HepG2 (cell line): ENCODE measurements around the gene TAF1C. TPM values are rescaled to one million over a fixed set of nuclear protein-coding genes. Genes with fewer than 3 reads are reported as not detected.

Experiments
- ATAC-seq: fragments of 200-7000 bp; cut with Tn5 transposase; 3 replicates; pipeline ENCODE4 v1.9.1; 2020; ENCODE audit warnings: mild to moderate bottlenecking, moderate library complexity
- BruUV-seq: library from RNA; stranded (reverse); fragments of 400-500 nt; replicated peaks from 2 replicates; lab custom pipeline; 2021; lab: Mats Ljungman, UMichigan
- CTCF ChIA-PET: fragments of 300-600 bp; formaldehyde crosslinking; extraction: SDS; loops from one replicate; lab custom pipeline; 2021; ENCODE audit warnings: low total read pairs, inconsistent platforms, low intra/inter-chr PET ratio; lab: Yijun Ruan, JAX
- POLR2A ChIA-PET: fragments of 350-600 bp; sonication (Branson Sonifier 250); formaldehyde crosslinking; loops from one replicate; lab custom pipeline; 2020; ENCODE audit warnings: antibody characterized with exemption, inconsistent platforms; lab: Yijun Ruan, JAX
- DNase-seq: peaks from one replicate; pipeline ENCODE4 v3.0.0-alpha.2; 2015; ENCODE audit warnings: low spot score
- FAIRE-seq: peaks from 3 replicates; lab custom pipeline; 2011; peaks lifted over from hg19 to GRCh38; lab: Jason Lieb, UNC
- H2AFZ ChIP-seq: one replicate; pipeline ENCODE4 v1.6.1; 2011; ENCODE audit warnings: low read length, inconsistent platforms
- H3K27ac ChIP-seq: fragments of 300-600 bp; 3 replicates; pipeline ENCODE4 v1.8.0; 2011; ENCODE audit warnings: mixed run types, mild to moderate bottlenecking, mixed read lengths, low read length, inconsistent platforms; ENCODE audit not compliant: insufficient read depth; ENCODE audit errors: extremely low read length
- H3K27me3 ChIP-seq, 2 experiments: fragments of 200-600 bp in 1 of 2; 2 replicates in 1 of 2; 3 replicates in 1 of 2; pipeline versions ENCODE4 v1.6.0 to v1.8.0; 2011; ENCODE audit warnings: low read length in 2 of 2, mild to moderate bottlenecking in 2 of 2, moderate library complexity in 2 of 2, inconsistent platforms in 1 of 2; ENCODE audit not compliant: insufficient read depth in 2 of 2, control insufficient read depth in 1 of 2
- H3K36me3 ChIP-seq, 2 experiments: fragments of 200-600 bp in 1 of 2; replicated peaks in 1 of 2; 2 replicates in 1 of 2; 3 replicates in 1 of 2; pipeline versions ENCODE4 v1.5.1 to v1.8.0; 2011; ENCODE audit warnings: low read length in 2 of 2, inconsistent platforms in 1 of 2; ENCODE audit not compliant: insufficient read depth in 2 of 2, control insufficient read depth in 1 of 2
- H3K4me1 ChIP-seq: 2 replicates; pipeline ENCODE4 v1.5.1; 2012; ENCODE audit warnings: low read length, inconsistent platforms; ENCODE audit not compliant: insufficient read depth
- H3K4me2 ChIP-seq: 2 replicates; pipeline ENCODE4 v1.6.0; 2011; ENCODE audit warnings: low read depth, low read length, inconsistent platforms
- H3K4me3 ChIP-seq, 3 experiments: fragments of 200-600 bp in 1 of 3; sonication (generic), shearing (Covaris generic) in 1 of 3; replicated peaks in 1 of 3; 2 replicates each; pipeline ENCODE4 v1.5.1; 2011 to 2016; ENCODE audit warnings: low read length in 3 of 3, inconsistent platforms in 2 of 3, low read depth in 2 of 3, mild to moderate bottlenecking in 2 of 3, control low read depth in 1 of 3, mixed read lengths in 1 of 3; ENCODE audit not compliant: insufficient read depth in 1 of 3
- H3K79me2 ChIP-seq: one replicate; pipeline ENCODE4 v1.6.1; 2011; ENCODE audit warnings: low read length, inconsistent platforms; ENCODE audit not compliant: insufficient read depth
- H3K9ac ChIP-seq: 2 replicates; pipeline ENCODE4 v1.6.0; 2011; ENCODE audit warnings: mild to moderate bottlenecking, low read depth, low read length, inconsistent platforms; ENCODE audit not compliant: insufficient read depth
- H3K9me3 ChIP-seq: 2 replicates; pipeline ENCODE4 v1.5.1; 2012; ENCODE audit warnings: mild to moderate bottlenecking, low read length
- H4K20me1 ChIP-seq: 2 replicates; pipeline ENCODE4 v1.6.0; 2011; ENCODE audit warnings: inconsistent platforms, mild to moderate bottlenecking, low read length, moderate library complexity; ENCODE audit not compliant: insufficient read depth
- EZH2 ChIP-seq: conservative IDR thresholded peaks from 2 replicates; pipeline ENCODE4 v1.6.1; 2012; ENCODE audit warnings: mild to moderate bottlenecking, low read depth, low read length, moderate library complexity
- HCFC1 ChIP-seq: fragments of 150-350 bp; IDR thresholded peaks from 2 replicates; pipeline ENCODE4 v1.6.1; 2014; ENCODE audit warnings: low read depth, low read length
- SATB2 ChIP-seq: sonication (generic); formaldehyde crosslinking; IDR thresholded peaks from 2 replicates; pipeline ENCODE4 v1.5.0; 2020; ENCODE audit warnings: missing genetic modification reagents
- SKI ChIP-seq: fragments of 450-650 bp; IDR thresholded peaks from one replicate; pipeline ENCODE4 v1.6.1; 2018; ENCODE audit warnings: mild to moderate bottlenecking; ENCODE audit not compliant: partially characterized antibody
- ZNF670 ChIP-seq: sonication (generic); formaldehyde crosslinking; IDR thresholded peaks from 2 replicates; pipeline ENCODE4 v1.8.0; 2022; ENCODE audit warnings: mild to moderate bottlenecking, missing genetic modification reagents, borderline replicate concordance
- WGBS: methylation state at CpG from one replicate; pipeline ENCODE4 v1.1.6; 2017; ENCODE audit warnings: low lambda C conversion rate; 5-methylcytosine and 5-hydroxymethylcytosine counted together
- in situ Hi-C: cut with HindIII; loops from 2 replicates; pipeline ENCODE4 v1.10.0; 2017; ENCODE audit warnings: low pct_unique_long_range_greater_than_20kb; ENCODE audit not compliant: extremely low pct_ligation_motif_present
- intact Hi-C: fragments of 100-400 bp; cut with micrococcal nuclease; formaldehyde crosslinking; loops from one replicate; pipeline ENCODE4 v1.10.0; 2022; ENCODE audit not compliant: unreplicated experiment
- polyA plus RNA-seq, 8 experiments: library from polyadenylated mRNA; depleted of rRNA in 3 of 8; stranded (reverse) in 7 of 8; unstranded in 1 of 8; fragments of >200 nt; fragmentation: Illumina TruSeq in 4 of 8; extraction: Trizol in 4 of 8; gene quantifications; 2 replicates each; pipeline versions ENCODE4 v1.2.1 to v1.2.3, GENCODE V29; 2011 to 2016; ENCODE audit warnings: low read depth in 4 of 8, missing spikeins in 1 of 8, mixed read lengths in 1 of 8; ENCODE audit not compliant: insufficient read depth in 1 of 8
- total RNA-seq, 5 experiments: library from RNA; depleted of rRNA; stranded (reverse); fragments of >200 nt; fragmentation: Illumina TruSeq; extraction: Trizol; gene quantifications; 2 replicates each; pipeline ENCODE4 v1.2.3, GENCODE V29; 2016; ENCODE audit warnings: low read depth in 1 of 5
- TF ChIP-seq, protein P1 (sequence below): sonication (generic); formaldehyde crosslinking; IDR thresholded peaks from 2 replicates; pipeline ENCODE4 v1.5.1; 2020; ENCODE audit warnings: missing genetic modification reagents, mild to moderate bottlenecking, borderline replicate concordance
- TF ChIP-seq, protein P2 (sequence below): sonication (generic); formaldehyde crosslinking; IDR thresholded peaks from 2 replicates; pipeline ENCODE4 v1.4.0; 2020; ENCODE audit warnings: mild to moderate bottlenecking, missing genetic modification reagents
- TF ChIP-seq, protein P3 (sequence below): sonication (generic); formaldehyde crosslinking; IDR thresholded peaks from 2 replicates; pipeline ENCODE4 v1.5.0; 2020; ENCODE audit warnings: mild to moderate bottlenecking, missing genetic modification reagents

Gene TAF1C
- total and polyA plus RNA-seq, 2 of the 13 experiments (the other 11 are each of a cell fraction or from before 2014, with no cell fraction given) = 15.6 to 20.8 TPM

DNA sequence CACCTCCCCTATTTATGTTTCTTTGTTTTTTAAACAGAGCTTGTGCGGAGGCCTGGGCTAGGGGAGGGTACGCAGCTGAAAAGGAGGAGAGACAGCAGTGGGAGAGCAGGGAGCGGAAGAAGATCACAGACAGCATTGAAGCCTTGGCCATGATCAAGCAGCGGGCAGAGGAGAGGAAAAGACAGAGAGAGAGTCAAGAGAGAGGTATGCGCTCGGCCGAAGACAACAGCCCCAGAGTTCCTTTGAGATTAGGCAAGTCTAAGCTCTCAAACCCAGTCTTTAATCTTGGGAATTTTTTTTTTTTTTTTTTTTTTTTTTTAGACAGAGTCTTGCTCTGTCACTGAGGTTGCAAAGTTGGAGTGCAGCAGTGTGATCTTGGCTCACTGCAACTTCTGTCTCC lies 21.1 kb downstream of the TAF1C start:
- in situ Hi-C loops = no loop called here
- Histone ChIP-seq H3K9me3 (no peaks in the 10 kb centered on the region), H3K4me2 (no peak overlapping the region), H4K20me1 (no peaks in the 10 kb centered on the region), H3K4me1 (no peaks in the 10 kb centered on the region), H3K4me3 (no peak overlapping the region), H3K79me2 (no peaks in the 10 kb centered on the region), H3K9ac (no peak overlapping the region), H2AFZ (no peak overlapping the region), H3K27ac (no peak overlapping the region), H3K27me3 (peaks cover 8 to 53% of the 10 kb centered on the region in 2 experiments), H3K36me3 (no peaks in the 10 kb centered on the region)
- intact Hi-C loops = no loop called here
- BruUV-seq = no TSS peak
- DNase-seq (no peak), ATAC-seq (no peak), FAIRE-seq (no peak)
- TF ChIP-seq ZNF670 (CRISPR knock-in tag) (no peak), SKI (no peak), EZH2 (no peak), HCFC1 (no peak)
- TF ChIP-seq, protein P1, sequence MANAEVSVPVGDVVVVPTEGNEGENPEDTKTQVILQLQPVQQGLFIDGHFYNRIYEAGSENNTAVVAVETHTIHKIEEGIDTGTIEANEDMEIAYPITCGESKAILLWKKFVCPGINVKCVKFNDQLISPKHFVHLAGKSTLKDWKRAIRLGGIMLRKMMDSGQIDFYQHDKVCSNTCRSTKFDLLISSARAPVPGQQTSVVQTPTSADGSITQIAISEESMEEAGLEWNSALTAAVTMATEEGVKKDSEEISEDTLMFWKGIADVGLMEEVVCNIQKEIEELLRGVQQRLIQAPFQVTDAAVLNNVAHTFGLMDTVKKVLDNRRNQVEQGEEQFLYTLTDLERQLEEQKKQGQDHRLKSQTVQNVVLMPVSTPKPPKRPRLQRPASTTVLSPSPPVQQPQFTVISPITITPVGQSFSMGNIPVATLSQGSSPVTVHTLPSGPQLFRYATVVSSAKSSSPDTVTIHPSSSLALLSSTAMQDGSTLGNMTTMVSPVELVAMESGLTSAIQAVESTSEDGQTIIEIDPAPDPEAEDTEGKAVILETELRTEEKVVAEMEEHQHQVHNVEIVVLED = no peak
- WGBS = 69% methylated on average over 7 of the region's 7 CpGs
- ChIA-PET POLR2A (no interaction called here), CTCF (no interaction called here)

DNA sequence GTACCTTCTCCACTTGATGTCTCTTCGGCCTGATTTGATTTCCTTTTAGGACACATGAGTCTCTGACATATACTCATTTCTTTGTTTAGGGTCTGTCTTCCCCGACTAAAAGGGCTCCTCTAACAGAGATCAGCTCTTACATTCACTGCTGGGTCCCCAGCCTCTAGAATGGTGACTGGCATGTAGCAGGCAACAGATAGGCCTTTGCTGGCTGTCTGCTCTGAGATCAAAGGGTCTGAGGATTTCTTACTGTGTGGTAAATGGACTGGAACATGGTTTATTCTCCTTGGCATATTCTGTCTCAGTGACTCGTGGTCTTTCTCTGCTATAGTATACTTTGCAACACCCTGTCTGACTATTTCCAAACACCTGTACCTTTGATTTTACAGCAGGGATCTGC lies 25.1 kb downstream of the TAF1C start:
- no peak overlapping the region for H3K4me3 ChIP-seq
- DNase-seq = no peak
- no peak overlapping the region for H3K4me2 ChIP-seq
- intact Hi-C loops = no loop called here
- H3K9ac ChIP-seq = no peak overlapping the region
- no peak overlapping the region for H3K27ac ChIP-seq
- POLR2A ChIA-PET = no interaction called here
- 0 out of 2 replicates have a peak, but pooled peaks have one; percentile 25 for TF ChIP-seq EZH2
- TF ChIP-seq, protein P2, sequence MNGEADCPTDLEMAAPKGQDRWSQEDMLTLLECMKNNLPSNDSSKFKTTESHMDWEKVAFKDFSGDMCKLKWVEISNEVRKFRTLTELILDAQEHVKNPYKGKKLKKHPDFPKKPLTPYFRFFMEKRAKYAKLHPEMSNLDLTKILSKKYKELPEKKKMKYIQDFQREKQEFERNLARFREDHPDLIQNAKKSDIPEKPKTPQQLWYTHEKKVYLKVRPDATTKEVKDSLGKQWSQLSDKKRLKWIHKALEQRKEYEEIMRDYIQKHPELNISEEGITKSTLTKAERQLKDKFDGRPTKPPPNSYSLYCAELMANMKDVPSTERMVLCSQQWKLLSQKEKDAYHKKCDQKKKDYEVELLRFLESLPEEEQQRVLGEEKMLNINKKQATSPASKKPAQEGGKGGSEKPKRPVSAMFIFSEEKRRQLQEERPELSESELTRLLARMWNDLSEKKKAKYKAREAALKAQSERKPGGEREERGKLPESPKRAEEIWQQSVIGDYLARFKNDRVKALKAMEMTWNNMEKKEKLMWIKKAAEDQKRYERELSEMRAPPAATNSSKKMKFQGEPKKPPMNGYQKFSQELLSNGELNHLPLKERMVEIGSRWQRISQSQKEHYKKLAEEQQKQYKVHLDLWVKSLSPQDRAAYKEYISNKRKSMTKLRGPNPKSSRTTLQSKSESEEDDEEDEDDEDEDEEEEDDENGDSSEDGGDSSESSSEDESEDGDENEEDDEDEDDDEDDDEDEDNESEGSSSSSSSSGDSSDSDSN (CRISPR knock-in tag) = no peak
- TF ChIP-seq, protein P3, sequence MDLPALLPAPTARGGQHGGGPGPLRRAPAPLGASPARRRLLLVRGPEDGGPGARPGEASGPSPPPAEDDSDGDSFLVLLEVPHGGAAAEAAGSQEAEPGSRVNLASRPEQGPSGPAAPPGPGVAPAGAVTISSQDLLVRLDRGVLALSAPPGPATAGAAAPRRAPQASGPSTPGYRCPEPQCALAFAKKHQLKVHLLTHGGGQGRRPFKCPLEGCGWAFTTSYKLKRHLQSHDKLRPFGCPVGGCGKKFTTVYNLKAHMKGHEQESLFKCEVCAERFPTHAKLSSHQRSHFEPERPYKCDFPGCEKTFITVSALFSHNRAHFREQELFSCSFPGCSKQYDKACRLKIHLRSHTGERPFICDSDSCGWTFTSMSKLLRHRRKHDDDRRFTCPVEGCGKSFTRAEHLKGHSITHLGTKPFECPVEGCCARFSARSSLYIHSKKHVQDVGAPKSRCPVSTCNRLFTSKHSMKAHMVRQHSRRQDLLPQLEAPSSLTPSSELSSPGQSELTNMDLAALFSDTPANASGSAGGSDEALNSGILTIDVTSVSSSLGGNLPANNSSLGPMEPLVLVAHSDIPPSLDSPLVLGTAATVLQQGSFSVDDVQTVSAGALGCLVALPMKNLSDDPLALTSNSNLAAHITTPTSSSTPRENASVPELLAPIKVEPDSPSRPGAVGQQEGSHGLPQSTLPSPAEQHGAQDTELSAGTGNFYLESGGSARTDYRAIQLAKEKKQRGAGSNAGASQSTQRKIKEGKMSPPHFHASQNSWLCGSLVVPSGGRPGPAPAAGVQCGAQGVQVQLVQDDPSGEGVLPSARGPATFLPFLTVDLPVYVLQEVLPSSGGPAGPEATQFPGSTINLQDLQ = no peak
- TF ChIP-seq SATB2 = no peak
- 7% methylated on average over 3 of the region's 3 CpGs for WGBS
- no peaks in the 10 kb centered on the region for H3K9me3 ChIP-seq
- peaks cover 4 to 75% of the 10 kb centered on the region in 2 experiments for H3K27me3 ChIP-seq
- no peaks in the 10 kb centered on the region for H3K4me1 ChIP-seq
- H3K36me3 ChIP-seq = no peaks in the 10 kb centered on the region
- H2AFZ ChIP-seq = no peak overlapping the region
- no TSS peak for BruUV-seq
- CTCF ChIA-PET = no interaction called here
- in situ Hi-C loops = no loop called here
- H4K20me1 ChIP-seq = no peaks in the 10 kb centered on the region
- no peaks in the 10 kb centered on the region for H3K79me2 ChIP-seq
- ATAC-seq = peak; percentile 33; the same call in 1 of the 3 replicates
- FAIRE-seq = no peak
